DMS53 treated with DMSO at 0.1 percent for 48 hours (cell line): ENCODE measurements around the gene CSNK1A1.
A peak's percentile ranks its signal among the peaks of the same experiment; 100 is the strongest.
"Not testable (repeated sequence)": the region's sequence is repeated elsewhere in the genome, so short reads cannot be mapped to it uniquely, and the experiment has no call there.

Experiments used
- DNase-seq: peaks from one replicate; lab custom pipeline; 2025; ENCODE audit not compliant: unreplicated experiment; lab: John Stamatoyannopoulos, UW

The CSNK1A1 gene

GRCh38 chr5:149535787-149536186 is 15.5 kb downstream of the CSNK1A1 start:
- not testable (repeated sequence) for DNase-seq

DNA sequence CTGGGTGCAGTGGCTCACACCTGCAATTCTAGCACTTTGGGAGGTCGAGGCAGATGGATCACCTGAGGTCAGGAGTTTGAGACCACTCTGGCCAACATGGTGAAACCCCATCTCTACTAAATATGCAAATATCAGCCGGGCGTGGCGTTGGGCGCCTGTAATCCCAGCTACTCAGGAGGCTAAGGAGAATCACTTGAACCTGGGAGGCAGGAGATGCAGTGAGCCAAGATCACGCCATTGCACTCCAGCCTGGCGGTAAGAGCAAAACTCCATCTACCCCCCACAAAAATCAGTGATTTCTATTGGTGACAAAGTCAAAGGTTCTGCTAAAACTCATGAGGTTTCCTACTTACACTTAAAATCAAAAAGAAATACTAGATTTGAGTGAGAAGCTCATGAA is 18.8 kb downstream of the CSNK1A1 start:
- DNase-seq, result no peak

GRCh38 chr5:149529463-149529862 is 21.8 kb downstream of the CSNK1A1 start:
- no peak for DNase-seq

DNA sequence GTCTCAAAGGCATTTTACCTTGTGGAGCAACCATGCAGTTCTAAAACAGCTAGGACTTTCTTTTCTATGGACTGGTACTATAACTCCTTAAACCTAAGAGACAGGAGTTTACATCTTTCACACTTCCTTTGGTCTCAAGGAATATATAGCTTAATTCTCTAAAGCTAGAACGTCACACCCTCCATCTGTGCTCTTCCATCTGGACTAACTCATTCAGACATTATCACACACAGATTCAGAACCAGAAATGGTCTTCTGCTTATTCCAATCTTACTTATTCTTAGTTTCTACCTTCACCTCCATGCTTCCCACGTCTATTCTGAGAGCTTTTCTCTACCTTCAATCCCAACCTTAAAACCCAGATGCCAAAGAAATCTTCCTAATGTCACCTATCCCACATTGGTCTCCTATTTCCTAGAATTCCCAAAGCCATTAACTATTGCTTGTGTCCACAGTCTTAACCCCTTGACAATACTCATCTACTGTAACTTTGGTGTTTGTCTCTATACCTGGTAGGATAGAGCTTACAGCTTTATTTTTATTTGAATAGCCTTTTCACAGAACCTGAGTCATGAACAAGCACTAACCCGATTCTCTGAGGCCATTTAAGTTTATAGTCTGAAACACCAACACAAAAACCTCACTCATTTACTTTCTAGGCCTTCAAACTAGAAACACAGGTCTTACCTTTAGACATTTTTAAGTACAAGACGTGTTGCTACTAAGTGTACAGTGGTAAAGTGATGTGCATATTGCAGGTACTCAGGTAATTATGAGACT is 22.8 kb downstream of the CSNK1A1 start:
- no peak for DNase-seq

GRCh38 chr5:149526845-149527590 is 24.2 kb downstream of the CSNK1A1 start:
- DNase-seq, result no peak

GRCh38 chr5:149521739-149522685 is 29.2 kb downstream of the CSNK1A1 start:
- DNase-seq, result peak; percentile 79

- DNase-seq, result no peak
These were observed 31.6 kb downstream of the CSNK1A1 start for GRCh38 chr5:149519601-149520000.

DNA sequence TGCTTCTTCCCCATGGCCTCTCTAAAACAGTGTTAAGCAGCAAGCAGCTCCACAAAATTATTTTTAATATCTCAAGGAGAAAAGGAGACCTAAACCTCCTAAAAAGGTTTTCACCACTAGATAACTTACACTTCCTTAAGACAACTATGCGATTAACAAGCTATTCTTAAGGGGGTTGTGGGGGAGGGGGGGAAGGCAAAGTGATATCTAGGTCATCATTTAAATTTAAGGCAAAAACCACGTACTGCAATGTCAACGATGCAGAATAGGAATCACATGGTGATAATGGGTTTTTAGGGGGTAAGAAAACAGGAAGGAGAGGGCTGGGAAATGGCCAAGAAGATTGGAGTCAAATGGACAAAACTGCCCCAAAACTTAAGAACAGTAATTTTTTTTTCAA is 32.6 kb downstream of the CSNK1A1 start:
- DNase-seq, result no peak

- DNase-seq, result no peak
These were observed 33.6 kb downstream of the CSNK1A1 start for GRCh38 chr5:149517461-149518122.

DNA sequence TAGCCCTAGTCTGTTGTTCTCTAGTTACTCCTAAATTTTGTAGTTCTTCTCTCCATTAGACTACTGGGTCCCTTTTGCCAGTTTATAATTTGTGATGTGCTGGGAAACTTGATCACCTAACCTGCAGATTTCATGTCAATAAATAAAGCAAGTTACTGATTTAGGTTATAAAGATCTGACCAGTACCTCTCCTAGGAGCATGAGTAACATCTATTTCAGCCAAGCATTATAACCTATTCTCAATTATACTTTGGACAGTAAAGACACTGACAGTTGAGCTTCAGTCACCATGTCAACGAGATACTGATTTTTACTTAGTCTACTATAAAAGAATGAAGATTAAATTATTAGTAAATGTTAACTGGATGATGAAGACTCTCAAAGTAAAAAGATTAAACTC is 36.7 kb downstream of the CSNK1A1 start:
- DNase-seq, result no peak

DNA sequence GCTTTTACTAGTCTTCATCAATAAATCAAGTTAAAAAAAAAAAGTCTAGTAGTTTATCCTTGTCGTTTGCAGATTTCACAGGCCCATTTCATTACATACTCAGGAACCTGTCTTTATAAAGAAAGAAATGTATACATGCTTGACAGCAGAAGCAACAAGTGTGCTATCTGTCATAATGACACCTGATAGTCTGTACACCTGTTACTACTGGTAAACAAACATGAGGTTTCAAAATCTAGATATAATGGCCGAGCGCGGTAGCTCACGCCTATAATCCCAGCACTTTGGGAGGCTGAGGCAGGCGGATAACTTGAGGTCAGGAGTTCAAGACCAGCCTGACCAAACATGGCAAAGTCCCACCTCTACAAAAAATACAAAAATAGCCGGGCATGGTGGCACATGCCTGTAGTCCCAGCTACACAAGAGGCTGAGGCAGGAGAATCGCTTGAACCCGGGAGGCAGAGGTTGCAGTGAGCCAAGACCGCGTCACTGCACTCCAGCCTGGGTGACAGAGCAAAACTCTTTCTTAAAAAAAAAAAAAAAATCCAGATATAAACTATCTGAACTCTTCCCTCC is 37.8 kb downstream of the CSNK1A1 start:
- peak; percentile 63 for DNase-seq

DNA sequence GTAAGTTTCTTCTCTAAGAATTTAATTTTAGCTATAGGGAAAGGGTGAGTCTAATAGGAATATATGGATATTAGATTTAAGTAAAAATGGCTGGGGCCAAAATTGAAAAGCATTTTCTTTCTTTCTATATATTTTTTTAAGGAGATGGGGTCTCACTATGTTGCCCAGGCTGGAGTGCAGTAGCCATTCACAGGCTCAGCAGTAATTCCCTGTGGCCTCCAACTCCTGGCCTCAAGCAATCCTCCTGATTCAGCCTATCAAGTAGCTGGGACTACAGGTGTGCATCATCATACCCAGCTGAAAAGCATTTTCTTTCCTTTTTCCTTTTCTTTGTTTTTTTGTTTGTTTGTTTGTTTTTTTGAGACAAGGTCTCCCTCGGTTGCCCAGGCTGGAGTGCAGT is 41.1 kb downstream of the CSNK1A1 start:
- no peak for DNase-seq

- DNase-seq, result no peak
These were observed 46.6 kb downstream of the CSNK1A1 start for GRCh38 chr5:149504677-149505076.

GRCh38 chr5:149503006-149503405 is 48.2 kb downstream of the CSNK1A1 start:
- no peak for DNase-seq

GRCh38 chr5:149500922-149501582 is 50.2 kb downstream of the CSNK1A1 start:
- DNase-seq, result no peak

DNA sequence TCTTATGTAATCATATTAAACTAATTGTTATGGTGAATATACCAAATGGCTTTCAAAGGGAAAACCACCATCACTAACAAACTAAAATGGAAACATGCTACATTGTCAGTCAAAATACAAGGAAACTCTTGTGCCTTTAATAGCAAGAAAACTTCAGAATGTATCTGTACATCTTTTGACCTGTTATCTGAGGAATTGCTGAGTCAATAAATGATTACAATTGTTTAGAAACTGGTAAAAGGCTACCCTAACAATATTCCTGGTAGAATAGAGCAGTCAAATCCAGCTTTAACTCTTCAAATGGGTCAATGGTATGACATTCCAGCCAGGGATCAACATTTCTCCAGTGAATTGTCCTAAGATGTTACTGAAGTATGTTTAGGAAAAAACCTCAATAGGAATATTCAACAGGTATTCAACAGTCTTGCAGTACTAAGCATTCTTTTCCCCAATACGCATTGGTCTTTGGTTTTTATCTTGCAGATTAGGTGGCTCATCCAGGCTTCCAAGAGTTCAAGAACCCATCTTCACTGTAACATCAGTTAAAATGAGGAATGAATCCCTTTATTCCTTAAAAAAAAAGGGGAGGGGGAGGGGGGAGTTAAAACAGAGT is 52.4 kb downstream of the CSNK1A1 start:
- no peak for DNase-seq

DNA sequence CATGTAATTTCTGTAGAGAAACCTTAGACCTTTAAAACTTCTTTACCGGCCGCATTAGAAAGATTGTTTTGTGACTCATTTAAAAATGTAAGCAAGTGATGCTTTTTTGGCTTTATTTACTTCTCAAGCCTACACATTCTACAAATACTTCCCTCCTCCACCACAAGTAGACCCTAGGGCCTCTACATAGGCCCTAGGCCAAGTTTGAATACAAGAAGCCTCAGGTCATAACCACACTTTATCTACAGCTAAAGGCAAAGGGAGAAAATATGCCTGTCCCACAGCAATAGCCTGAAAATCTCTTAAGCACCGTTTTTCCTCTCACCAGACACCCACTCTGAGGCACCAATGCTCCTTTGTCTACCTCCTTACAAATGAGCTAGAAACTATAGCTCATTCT is 53.9 kb downstream of the CSNK1A1 start:
- no peak for DNase-seq

DNA sequence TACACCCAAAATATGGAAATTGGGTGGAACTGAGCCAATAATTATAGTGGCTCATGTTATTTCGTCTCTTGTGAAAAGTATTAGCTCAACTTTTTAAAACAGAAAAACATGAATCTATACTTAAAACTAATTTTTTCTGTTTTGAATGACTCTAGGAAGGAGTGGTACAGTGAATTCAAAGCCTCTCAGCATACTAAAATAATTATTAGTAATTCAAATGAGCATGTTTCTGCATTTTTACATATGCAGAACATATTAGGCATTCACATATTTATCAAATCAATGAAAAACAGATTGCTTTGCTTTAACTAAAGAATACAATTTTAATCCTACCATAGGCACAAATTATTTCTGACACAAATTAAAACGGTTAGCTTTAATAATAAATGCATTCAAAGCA is 54.3 kb downstream of the CSNK1A1 start:
- no peak for DNase-seq

DNA sequence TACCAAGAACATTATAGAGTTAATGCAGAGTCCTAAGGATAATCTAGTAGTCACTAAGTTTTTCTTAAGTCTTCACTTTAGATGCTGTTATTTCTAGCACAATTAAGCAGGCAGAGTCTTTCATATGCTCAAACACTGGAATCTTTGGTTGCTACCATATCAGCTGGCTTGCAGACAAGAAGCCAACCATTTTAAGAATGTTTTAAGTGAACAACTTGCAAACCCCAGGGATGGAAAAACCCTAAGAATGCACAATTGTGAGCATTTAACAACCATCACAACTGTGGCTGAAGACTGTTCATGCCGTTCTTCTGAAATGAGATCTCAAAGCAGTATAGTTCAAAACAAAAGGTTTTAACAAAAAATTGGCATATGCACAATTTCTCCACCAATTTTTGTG is 55.1 kb downstream of the CSNK1A1 start:
- no peak for DNase-seq

DNA sequence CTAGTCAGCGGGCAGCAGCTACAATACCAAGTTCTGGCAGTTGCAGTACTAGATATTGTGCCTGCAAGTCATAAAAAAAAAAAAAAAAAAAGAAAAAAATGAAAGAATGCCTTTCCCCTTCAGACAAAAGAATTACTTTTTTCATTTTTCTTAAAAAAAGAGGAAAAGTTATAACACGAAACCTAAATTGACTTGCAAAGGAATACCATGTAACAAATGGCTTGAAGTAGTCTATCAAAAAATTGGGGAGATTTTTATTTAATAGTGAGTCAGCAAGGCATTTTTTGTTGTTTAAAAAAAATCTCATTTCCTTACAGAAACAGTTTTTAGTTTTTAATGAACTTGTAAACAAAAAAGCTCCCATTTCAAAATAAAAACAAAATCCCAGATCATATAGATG is 55.6 kb downstream of the CSNK1A1 start:
- DNase-seq, result no peak
